Trophoblast cell (in vitro differentiated cells and primary cell): ENCODE measurements around the gene ERBB4.

Source experiments
- DNase-seq, 2 donors: peaks; one replicate each; pipeline ENCODE4 v3.0.0-alpha.2; 2016
- H2AFZ ChIP-seq: 2 replicates; pipeline ENCODE4 v1.6.1; 2013; ENCODE audit warnings: low read length, moderate library complexity, mild to moderate bottlenecking; ENCODE audit not compliant: insufficient read depth, poor library complexity
- H2AK5ac ChIP-seq: 2 replicates; pipeline ENCODE4 v1.6.1; 2013; ENCODE audit warnings: mild to moderate bottlenecking, low read length
- H2BK120ac ChIP-seq: 2 replicates; pipeline ENCODE4 v1.6.1; 2013; ENCODE audit warnings: low read length, mild to moderate bottlenecking, moderate library complexity; ENCODE audit not compliant: insufficient read depth, poor library complexity
- H2BK12ac ChIP-seq: 2 replicates; pipeline ENCODE4 v1.6.1; 2013; ENCODE audit warnings: mild to moderate bottlenecking, low read length, moderate library complexity
- H2BK5ac ChIP-seq: 2 replicates; pipeline ENCODE4 v1.6.1; 2013; ENCODE audit warnings: low read length, low read depth, moderate library complexity, mild to moderate bottlenecking; ENCODE audit not compliant: poor library complexity
- H3K14ac ChIP-seq: 2 replicates; pipeline ENCODE4 v1.6.1; 2013; ENCODE audit warnings: mild to moderate bottlenecking, low read length
- H3K18ac ChIP-seq: 2 replicates; pipeline ENCODE4 v1.6.1; 2013; ENCODE audit warnings: mild to moderate bottlenecking, low read length
- H3K23ac ChIP-seq: 2 replicates; pipeline ENCODE4 v1.6.1; 2013; ENCODE audit warnings: low read length
- H3K27ac ChIP-seq: 2 replicates; pipeline ENCODE4 v1.5.1; 2013; ENCODE audit warnings: low read depth, mild to moderate bottlenecking, inconsistent platforms, low read length, moderate library complexity
- H3K27me3 ChIP-seq: 2 replicates; pipeline ENCODE4 v1.6.1; 2013; ENCODE audit warnings: inconsistent platforms, mild to moderate bottlenecking, low read length, moderate library complexity; ENCODE audit not compliant: insufficient read depth
- H3K36me3 ChIP-seq, 2 experiments: 1 replicate in 1 of 2; 2 replicates in 1 of 2; pipeline ENCODE4 v1.6.1; 2013; ENCODE audit warnings: low read length in 2 of 2, mild to moderate bottlenecking in 2 of 2, moderate library complexity in 1 of 2; ENCODE audit not compliant: insufficient read depth in 2 of 2, control insufficient read depth in 1 of 2
- H3K4ac ChIP-seq: 2 replicates; pipeline ENCODE4 v1.6.1; 2013; ENCODE audit warnings: low read depth, mild to moderate bottlenecking, low read length, moderate library complexity
- H3K4me1 ChIP-seq, 2 experiments: 1 replicate in 1 of 2; 2 replicates in 1 of 2; pipeline ENCODE4 v1.6.1; 2013; ENCODE audit warnings: low read length in 2 of 2, mild to moderate bottlenecking in 2 of 2, moderate library complexity in 1 of 2; ENCODE audit not compliant: insufficient read depth in 2 of 2, control insufficient read depth in 1 of 2
- H3K4me2 ChIP-seq: 2 replicates; pipeline ENCODE4 v1.6.1; 2013; ENCODE audit warnings: inconsistent platforms, mild to moderate bottlenecking, low read length, moderate library complexity
- H3K4me3 ChIP-seq: 2 replicates; pipeline ENCODE4 v1.5.1; 2013; ENCODE audit warnings: mild to moderate bottlenecking, low read depth, low read length, inconsistent platforms
- H3K79me1 ChIP-seq: one replicate; pipeline ENCODE4 v1.6.1; 2013; ENCODE audit warnings: low read length
- H3K79me2 ChIP-seq: 2 replicates; pipeline ENCODE4 v1.6.1; 2013; ENCODE audit warnings: low read length, mild to moderate bottlenecking; ENCODE audit not compliant: control insufficient read depth, insufficient read depth, poor library complexity
- H3K9ac ChIP-seq: 2 replicates; pipeline ENCODE4 v1.6.1; 2013; ENCODE audit warnings: mild to moderate bottlenecking, low read length
- H3K9me3 ChIP-seq: 2 replicates; pipeline ENCODE4 v1.6.1; 2013; ENCODE audit warnings: low read depth, mild to moderate bottlenecking, control low read depth, inconsistent platforms, low read length; ENCODE audit not compliant: insufficient read depth
- H4K12ac ChIP-seq: 2 replicates; pipeline ENCODE4 v1.6.1; 2013; ENCODE audit warnings: low read depth, mild to moderate bottlenecking, low read length, moderate library complexity
- H4K8ac ChIP-seq: 2 replicates; pipeline ENCODE4 v1.6.1; 2013; ENCODE audit warnings: low read depth, mild to moderate bottlenecking, low read length, moderate library complexity
- H4K91ac ChIP-seq: one replicate; pipeline ENCODE4 v1.6.1; 2013; ENCODE audit warnings: low read depth, mild to moderate bottlenecking, low read length, moderate library complexity
- whole genome bisulfite sequencing: extraction: QIAGEN DNeasy Blood & Tissue Kit; methylation state at CpG from one replicate; pipeline ENCODE4 v1.1.7; 2013; ENCODE audit warnings: missing lambda C conversion rate; ENCODE audit not compliant: insufficient read length, insufficient coverage; ENCODE audit errors: extremely low coverage; 5-methylcytosine and 5-hydroxymethylcytosine counted together

ERBB4 gene

GRCh38 chr2:212517693-212518092 lies 20.9 kb downstream of the ERBB4 start:
- Histone ChIP-seq H2BK5ac (no peak overlapping the region), H3K23ac (no peak overlapping the region), H3K9me3 (no peaks in the 10 kb centered on the region), H3K27ac (no peak overlapping the region), H3K79me1 (no peaks in the 10 kb centered on the region), H4K12ac (no peak overlapping the region), H3K4me1 (no peaks in the 10 kb centered on the region), H2AK5ac (no peak overlapping the region), H2BK12ac (no peak overlapping the region), H3K79me2 (no peaks in the 10 kb centered on the region), H3K4me3 (no peak overlapping the region), H3K14ac (no peak overlapping the region), H3K27me3 (no peaks in the 10 kb centered on the region), H3K9ac (no peak overlapping the region), H3K4ac (no peak overlapping the region), H2AFZ (no peak overlapping the region), H2BK120ac (no peak overlapping the region), H3K36me3 (no peaks in the 10 kb centered on the region), H3K18ac (no peak overlapping the region), H3K4me2 (no peak overlapping the region), H4K8ac (no peak overlapping the region), H4K91ac (no peak overlapping the region)
- DNase-seq: no peak
- WGBS: no CpG with 5 or more reads among the region's 1 CpG

GRCh38 chr2:212505586-212505985 lies 33.0 kb downstream of the ERBB4 start:
- no peaks in the 10 kb centered on the region for H3K4me1 ChIP-seq
- H3K4ac ChIP-seq: no peak overlapping the region
- H3K27ac ChIP-seq: no peak overlapping the region
- H3K79me2 ChIP-seq: no peaks in the 10 kb centered on the region
- no peak overlapping the region for H3K4me2 ChIP-seq
- H3K14ac ChIP-seq: no peak overlapping the region
- no peak overlapping the region for H4K12ac ChIP-seq
- no peak overlapping the region for H3K9ac ChIP-seq
- no peaks in the 10 kb centered on the region for H3K36me3 ChIP-seq
- no peak overlapping the region for H2BK12ac ChIP-seq
- no peak overlapping the region for H2AK5ac ChIP-seq
- H3K18ac ChIP-seq: no peak overlapping the region
- no CpG with 5 or more reads among the region's 2 CpGs for WGBS
- H3K23ac ChIP-seq: no peak overlapping the region
- no peaks in the 10 kb centered on the region for H3K79me1 ChIP-seq
- no peak overlapping the region for H2AFZ ChIP-seq
- H4K8ac ChIP-seq: no peak overlapping the region
- H4K91ac ChIP-seq: no peak overlapping the region
- H2BK5ac ChIP-seq: no peak overlapping the region
- no peak overlapping the region for H2BK120ac ChIP-seq
- no peaks in the 10 kb centered on the region for H3K9me3 ChIP-seq
- DNase-seq: peak in 1 of 2 donors; percentile 8
- H3K27me3 ChIP-seq: no peaks in the 10 kb centered on the region
- no peak overlapping the region for H3K4me3 ChIP-seq

GRCh38 chr2:212495046-212495445 lies 43.6 kb downstream of the ERBB4 start:
- H4K8ac ChIP-seq: no peak overlapping the region
- H3K18ac ChIP-seq: no peak overlapping the region
- H3K9me3 ChIP-seq: no peaks in the 10 kb centered on the region
- H3K27me3 ChIP-seq: no peaks in the 10 kb centered on the region
- no peak overlapping the region for H3K14ac ChIP-seq
- no peak overlapping the region for H3K4me3 ChIP-seq
- no peaks in the 10 kb centered on the region for H3K36me3 ChIP-seq
- no peak overlapping the region for H3K4ac ChIP-seq
- DNase-seq: no peak
- H3K79me1 ChIP-seq: no peaks in the 10 kb centered on the region
- no peak overlapping the region for H4K91ac ChIP-seq
- H3K9ac ChIP-seq: no peak overlapping the region
- no peak overlapping the region for H3K27ac ChIP-seq
- no peak overlapping the region for H3K23ac ChIP-seq
- H3K4me1 ChIP-seq: no peaks in the 10 kb centered on the region
- H2BK12ac ChIP-seq: no peak overlapping the region
- H2AK5ac ChIP-seq: no peak overlapping the region
- H2AFZ ChIP-seq: no peak overlapping the region
- no peak overlapping the region for H4K12ac ChIP-seq
- no peak overlapping the region for H3K4me2 ChIP-seq
- WGBS: no CpG with 5 or more reads among the region's 1 CpG
- H2BK5ac ChIP-seq: no peak overlapping the region
- no peaks in the 10 kb centered on the region for H3K79me2 ChIP-seq
- no peak overlapping the region for H2BK120ac ChIP-seq

GRCh38 chr2:212494418-212495020 lies 44.1 kb downstream of the ERBB4 start:
- Histone ChIP-seq H3K18ac (no peak overlapping the region), H3K36me3 (no peaks in the 10 kb centered on the region), H3K9me3 (no peaks in the 10 kb centered on the region), H3K27ac (no peak overlapping the region), H3K79me2 (no peaks in the 10 kb centered on the region), H3K79me1 (no peaks in the 10 kb centered on the region), H2BK12ac (no peak overlapping the region), H4K91ac (no peak overlapping the region), H3K27me3 (no peaks in the 10 kb centered on the region), H2AFZ (no peak overlapping the region), H3K4me1 (no peaks in the 10 kb centered on the region), H4K8ac (no peak overlapping the region), H3K14ac (no peak overlapping the region), H2AK5ac (no peak overlapping the region), H2BK5ac (no peak overlapping the region), H3K4ac (no peak overlapping the region), H3K4me2 (no peak overlapping the region), H3K9ac (no peak overlapping the region), H4K12ac (no peak overlapping the region), H2BK120ac (no peak overlapping the region), H3K4me3 (no peak overlapping the region), H3K23ac (no peak overlapping the region)
- DNase-seq: no peak
- no CpG with 5 or more reads among the region's 1 CpG for WGBS
